GM19193 (cell line): ENCODE data around the gene SMURF2.
A peak's percentile ranks its signal among the peaks of the same experiment; 100 is the strongest.

Experiments used
- POLR2A ChIP-seq: IDR thresholded peaks from 4 replicates; pipeline ENCODE4 v1.6.1; 2011; ENCODE audit not compliant: insufficient read depth, insufficient read length; ENCODE audit errors: extremely low read depth

SMURF2 gene

GRCh38 chr17:64603987-64604386 lies 58.1 kb downstream of the SMURF2 start:
- TF ChIP-seq POLR2A, result no peak

GRCh38 chr17:64599827-64600226 lies 62.3 kb downstream of the SMURF2 start:
- TF ChIP-seq POLR2A, result no peak

GRCh38 chr17:64599187-64599676 lies 62.9 kb downstream of the SMURF2 start:
- TF ChIP-seq POLR2A, result peak; percentile 68

GRCh38 chr17:64598672-64599071 lies 63.4 kb downstream of the SMURF2 start:
- no peak for TF ChIP-seq POLR2A

- no peak for TF ChIP-seq POLR2A
Observed at GRCh38 chr17:64596988-64597387, 65.1 kb downstream of the SMURF2 start.

GRCh38 chr17:64596439-64596838 lies 65.7 kb downstream of the SMURF2 start:
- no peak for TF ChIP-seq POLR2A

- no peak for TF ChIP-seq POLR2A
Observed at GRCh38 chr17:64591944-64592343, 70.2 kb downstream of the SMURF2 start.

GRCh38 chr17:64585146-64585545 lies 77.0 kb downstream of the SMURF2 start:
- no peak for TF ChIP-seq POLR2A

GRCh38 chr17:64583038-64583437 lies 79.1 kb downstream of the SMURF2 start:
- no peak for TF ChIP-seq POLR2A

- no peak for TF ChIP-seq POLR2A
Observed at GRCh38 chr17:64580384-64581315, 81.5 kb downstream of the SMURF2 start.

- no peak for TF ChIP-seq POLR2A
Observed at GRCh38 chr17:64579917-64580316, 82.2 kb downstream of the SMURF2 start.

- no peak for TF ChIP-seq POLR2A
Observed at GRCh38 chr17:64575431-64575830, 86.7 kb downstream of the SMURF2 start.

- TF ChIP-seq POLR2A, result no peak
Observed at GRCh38 chr17:64574646-64575045, 87.5 kb downstream of the SMURF2 start.

GRCh38 chr17:64573214-64573613 lies 88.9 kb downstream of the SMURF2 start:
- no peak for TF ChIP-seq POLR2A

- no peak for TF ChIP-seq POLR2A
Observed at GRCh38 chr17:64572682-64573154, 89.4 kb downstream of the SMURF2 start.

GRCh38 chr17:64571746-64572145 lies 90.4 kb downstream of the SMURF2 start:
- TF ChIP-seq POLR2A, result no peak

- no peak for TF ChIP-seq POLR2A
Observed at GRCh38 chr17:64565563-64565962, 96.5 kb downstream of the SMURF2 start.

- TF ChIP-seq POLR2A, result no peak
Observed at GRCh38 chr17:64564098-64564497, 98.0 kb downstream of the SMURF2 start.
